ENCODE data around the gene TRMT2A.
"Not testable (repeated sequence)": the region's sequence is repeated elsewhere in the genome, so short reads cannot be mapped to it uniquely, and the experiment has no call there.

Gene TRMT2A, protein sequence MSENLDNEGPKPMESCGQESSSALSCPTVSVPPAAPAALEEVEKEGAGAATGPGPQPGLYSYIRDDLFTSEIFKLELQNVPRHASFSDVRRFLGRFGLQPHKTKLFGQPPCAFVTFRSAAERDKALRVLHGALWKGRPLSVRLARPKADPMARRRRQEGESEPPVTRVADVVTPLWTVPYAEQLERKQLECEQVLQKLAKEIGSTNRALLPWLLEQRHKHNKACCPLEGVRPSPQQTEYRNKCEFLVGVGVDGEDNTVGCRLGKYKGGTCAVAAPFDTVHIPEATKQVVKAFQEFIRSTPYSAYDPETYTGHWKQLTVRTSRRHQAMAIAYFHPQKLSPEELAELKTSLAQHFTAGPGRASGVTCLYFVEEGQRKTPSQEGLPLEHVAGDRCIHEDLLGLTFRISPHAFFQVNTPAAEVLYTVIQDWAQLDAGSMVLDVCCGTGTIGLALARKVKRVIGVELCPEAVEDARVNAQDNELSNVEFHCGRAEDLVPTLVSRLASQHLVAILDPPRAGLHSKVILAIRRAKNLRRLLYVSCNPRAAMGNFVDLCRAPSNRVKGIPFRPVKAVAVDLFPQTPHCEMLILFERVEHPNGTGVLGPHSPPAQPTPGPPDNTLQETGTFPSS

DNA sequence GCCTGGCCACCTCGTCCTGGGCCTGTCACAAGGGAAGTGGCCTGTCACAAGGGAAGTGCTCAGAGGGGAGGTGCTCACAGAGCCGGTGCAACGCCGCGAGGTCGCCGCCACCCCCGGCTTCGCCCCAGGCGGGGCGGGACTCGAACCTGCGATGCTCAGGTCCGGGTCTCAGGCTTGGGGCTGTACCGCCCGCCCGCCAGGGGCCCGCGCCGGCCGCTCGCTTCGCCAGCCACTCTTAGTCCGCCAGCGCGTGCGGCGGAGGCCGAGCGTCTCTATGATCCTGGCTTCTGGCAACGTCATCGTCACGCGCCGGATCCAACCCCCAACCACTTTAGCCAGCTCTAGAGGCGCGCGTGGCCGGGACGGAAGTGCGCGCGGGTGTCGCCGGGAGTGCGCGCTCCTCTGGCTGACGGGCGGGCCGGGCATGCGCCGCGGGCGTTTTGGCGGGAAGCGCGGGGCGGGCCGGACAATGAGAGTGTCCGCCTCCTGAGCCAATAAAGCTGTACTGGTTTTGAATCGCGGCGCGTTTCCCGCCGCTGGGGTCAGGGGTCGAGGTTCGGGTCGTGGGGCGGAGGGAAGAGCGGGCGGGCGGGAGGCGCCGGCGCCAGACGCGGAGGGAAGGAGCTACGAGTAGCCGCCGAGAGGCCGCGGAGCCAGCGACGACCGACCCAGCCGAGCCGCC lies at the start of gene TRMT2A:
TSS of gene TRMT2A (minus strand) at position 276 of the 682 bp plus-strand sequence. CDS start 320 bp downstream, outside the sequence.
- Histone ChIP-seq H3K4me3 (ENCODE audit: low read length) (peak within 1 kb of the TSS; percentile 97), H3K4me1 (ENCODE audit: control insufficient read depth, insufficient read depth, low read length) (peaks cover 32% of the 10 kb centered on the region), H3K27me3 (replicated peaks; ENCODE audit: control insufficient read depth, insufficient read depth, low read length) (no peaks in the 10 kb centered on the region), H3K9ac (ENCODE audit: low read length) (peak within 1 kb of the TSS; percentile 98), H3K9me3 (ENCODE audit: control insufficient read depth, low read length) (no peaks in the 10 kb centered on the region), H3K36me3 (ENCODE audit: control insufficient read depth, insufficient read depth, low read length, severe bottlenecking) (peaks cover 48% of the 10 kb centered on the region)
- DNase-seq (ENCODE audit: low read depth), result peak; percentile 99

DNA sequence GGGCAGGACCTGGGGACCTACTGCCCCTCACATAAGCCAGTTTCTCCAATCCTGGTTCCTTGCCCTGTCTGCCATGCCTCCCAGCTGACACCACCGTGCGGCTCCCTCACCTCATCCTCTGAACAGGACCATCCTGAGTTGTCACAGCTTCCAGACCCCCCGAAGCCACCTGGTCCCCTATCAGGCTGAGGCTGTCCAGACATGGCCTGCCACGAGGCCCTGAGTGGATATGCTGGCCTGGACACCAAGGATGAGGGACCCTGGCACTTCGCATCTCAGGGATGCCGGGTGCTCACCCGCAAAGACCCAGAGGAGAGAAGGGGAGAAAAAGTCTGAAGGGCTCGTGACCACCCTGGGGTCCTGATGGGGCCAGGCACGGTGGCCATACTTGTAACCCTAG lies 49.7 kb upstream of the TRMT2A start:
- DNase-seq (ENCODE audit: low read depth), result no peak

DNA sequence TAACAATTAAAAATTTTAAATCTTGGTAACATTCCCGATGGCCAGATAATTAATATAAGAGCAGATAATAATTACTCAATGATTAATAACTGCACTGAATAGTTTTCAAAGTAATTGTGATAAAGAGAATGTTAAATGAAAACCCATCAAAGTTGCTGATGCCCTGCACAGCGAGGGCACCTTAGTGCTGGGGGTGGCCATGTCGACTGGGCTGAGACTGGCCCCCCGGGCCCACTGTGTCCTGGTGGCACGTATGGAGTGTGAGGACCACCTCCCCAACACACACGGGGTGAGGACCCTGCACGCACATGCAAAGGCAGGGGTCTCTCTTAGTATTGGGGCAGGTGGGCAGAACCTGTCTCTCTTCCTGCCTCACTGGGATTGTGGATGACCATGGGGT lies 48.9 kb upstream of the TRMT2A start:
- Histone ChIP-seq H3K27me3 (replicated peaks; ENCODE audit: control insufficient read depth, insufficient read depth, low read length) (peaks cover 39% of the 10 kb centered on the region), H3K4me3 (ENCODE audit: low read length) (no peak overlapping the region), H3K9ac (ENCODE audit: low read length) (no peak overlapping the region), H3K4me1 (ENCODE audit: control insufficient read depth, insufficient read depth, low read length) (no peaks in the 10 kb centered on the region), H3K36me3 (ENCODE audit: control insufficient read depth, insufficient read depth, low read length, severe bottlenecking) (no peaks in the 10 kb centered on the region), H3K9me3 (ENCODE audit: control insufficient read depth, low read length) (no peaks in the 10 kb centered on the region)
- no peak for DNase-seq (ENCODE audit: low read depth)

More for the DNA sequence above, 49.7 kb upstream of the TRMT2A start:
- Histone ChIP-seq H3K9me3 (ENCODE audit: control insufficient read depth, low read length) (no peaks in the 10 kb centered on the region), H3K9ac (ENCODE audit: low read length) (no peak overlapping the region), H3K4me1 (ENCODE audit: control insufficient read depth, insufficient read depth, low read length) (no peaks in the 10 kb centered on the region), H3K36me3 (ENCODE audit: control insufficient read depth, insufficient read depth, low read length, severe bottlenecking) (no peaks in the 10 kb centered on the region), H3K4me3 (ENCODE audit: low read length) (no peak overlapping the region), H3K27me3 (replicated peaks; ENCODE audit: control insufficient read depth, insufficient read depth, low read length) (peaks cover 34% of the 10 kb centered on the region)

DNA sequence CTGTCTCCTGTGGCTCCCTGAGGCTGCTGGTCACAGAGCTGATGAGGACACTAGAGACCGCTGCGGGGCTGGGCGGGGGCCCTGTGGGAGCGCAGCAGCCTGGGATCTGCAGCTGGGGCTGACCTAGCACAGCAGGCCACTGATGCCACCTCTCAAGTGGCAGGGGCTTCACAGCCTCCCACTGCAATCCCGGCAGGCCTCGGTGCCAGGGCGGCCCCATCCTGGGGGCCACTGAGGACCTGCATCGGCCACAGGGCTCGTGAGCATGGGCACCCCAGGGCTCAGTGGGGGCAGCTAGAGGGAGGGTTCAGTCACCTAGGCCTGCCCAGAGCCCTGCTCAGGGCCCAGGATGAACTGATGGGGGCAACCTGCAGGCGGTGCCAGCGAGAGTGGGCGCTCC lies 48.4 kb upstream of the TRMT2A start:
- no peak for DNase-seq (ENCODE audit: low read depth)

DNA sequence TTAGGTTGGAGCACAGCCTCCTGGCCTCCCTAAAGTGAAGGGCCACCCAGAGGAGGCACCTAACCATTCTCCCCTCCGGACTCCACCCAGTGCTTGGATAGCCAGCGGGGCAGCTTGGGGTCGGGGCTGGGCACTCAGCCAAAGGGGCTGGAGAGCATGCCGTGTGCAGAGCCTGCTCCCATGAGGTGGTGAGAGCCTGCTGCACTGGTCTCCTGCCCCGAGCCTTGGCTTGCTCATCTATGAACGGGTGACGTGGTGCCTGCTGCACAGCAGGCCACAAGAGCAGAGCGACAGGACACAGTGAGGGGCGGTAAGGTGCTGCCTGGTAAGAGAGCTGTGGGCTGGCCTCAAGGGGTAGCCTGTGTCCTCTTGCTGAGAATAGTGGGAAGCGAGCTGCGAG lies 47.8 kb upstream of the TRMT2A start:
- Histone ChIP-seq H3K9ac (ENCODE audit: low read length) (no peak overlapping the region), H3K9me3 (ENCODE audit: control insufficient read depth, low read length) (no peaks in the 10 kb centered on the region), H3K36me3 (ENCODE audit: control insufficient read depth, insufficient read depth, low read length, severe bottlenecking) (no peaks in the 10 kb centered on the region), H3K4me1 (ENCODE audit: control insufficient read depth, insufficient read depth, low read length) (no peaks in the 10 kb centered on the region), H3K27me3 (replicated peaks; ENCODE audit: control insufficient read depth, insufficient read depth, low read length) (peaks cover 40% of the 10 kb centered on the region), H3K4me3 (ENCODE audit: low read length) (no peak overlapping the region)
- no peak for DNase-seq (ENCODE audit: low read depth)

More for the DNA sequence above, 48.4 kb upstream of the TRMT2A start:
- Histone ChIP-seq H3K27me3 (replicated peaks; ENCODE audit: control insufficient read depth, insufficient read depth, low read length) (peaks cover 39% of the 10 kb centered on the region), H3K9me3 (ENCODE audit: control insufficient read depth, low read length) (no peaks in the 10 kb centered on the region), H3K4me3 (ENCODE audit: low read length) (no peak overlapping the region), H3K4me1 (ENCODE audit: control insufficient read depth, insufficient read depth, low read length) (no peaks in the 10 kb centered on the region), H3K36me3 (ENCODE audit: control insufficient read depth, insufficient read depth, low read length, severe bottlenecking) (no peaks in the 10 kb centered on the region), H3K9ac (ENCODE audit: low read length) (no peak overlapping the region)

DNA sequence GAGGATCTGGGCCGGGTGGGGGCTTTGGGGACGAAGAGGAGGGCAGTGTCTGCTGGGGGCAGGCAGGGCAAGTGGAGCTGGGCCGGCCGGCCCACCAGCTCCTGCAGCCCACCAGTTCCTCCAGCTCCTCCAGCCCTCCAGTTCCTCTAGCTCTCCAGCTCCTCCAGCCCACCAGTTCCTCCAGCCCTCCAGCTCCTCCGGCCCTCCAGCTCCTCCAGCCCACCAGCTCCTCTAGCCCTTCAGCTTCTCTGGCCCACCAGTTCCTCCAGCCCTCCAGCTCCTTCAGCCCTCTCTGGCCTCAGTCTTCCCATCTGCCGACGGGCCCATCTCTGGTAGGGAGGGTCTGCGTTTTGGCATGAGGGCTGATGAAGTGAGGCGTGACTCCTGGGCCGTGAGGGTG lies 43.0 kb upstream of the TRMT2A start:
- no peak overlapping the region for H3K9ac ChIP-seq (ENCODE audit: low read length)
- H3K4me1 ChIP-seq (ENCODE audit: control insufficient read depth, insufficient read depth, low read length), result no peaks in the 10 kb centered on the region
- H3K36me3 ChIP-seq (ENCODE audit: control insufficient read depth, insufficient read depth, low read length, severe bottlenecking), result no peaks in the 10 kb centered on the region
- no peaks in the 10 kb centered on the region for H3K9me3 ChIP-seq (ENCODE audit: control insufficient read depth, low read length)
- H3K27me3 ChIP-seq (replicated peaks; ENCODE audit: control insufficient read depth, insufficient read depth, low read length), result peaks cover 29% of the 10 kb centered on the region
- DNase-seq (ENCODE audit: low read depth), result no peak
- H3K4me3 ChIP-seq (ENCODE audit: low read length), result no peak overlapping the region

DNA sequence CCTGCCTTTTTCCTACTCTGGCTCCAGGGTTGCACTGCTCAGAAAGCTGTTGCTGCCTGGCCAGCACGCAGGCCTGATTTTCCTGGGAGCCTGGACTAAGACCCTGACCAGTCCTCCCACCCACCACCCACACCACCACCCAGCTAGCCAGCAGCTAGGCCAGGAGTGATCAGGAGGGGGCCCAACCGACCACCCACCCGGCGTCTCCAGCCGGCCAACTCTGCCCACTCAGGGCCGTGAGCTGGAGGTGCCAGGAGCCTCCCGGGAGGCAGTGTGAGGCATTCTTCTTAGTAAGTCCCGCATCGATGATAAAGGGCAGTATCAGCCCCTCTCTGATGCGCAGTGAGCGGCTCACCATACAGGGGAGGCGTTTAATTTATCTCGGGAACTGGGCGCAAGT lies 42.5 kb upstream of the TRMT2A start:
- not testable (repeated sequence) for H3K9ac ChIP-seq (ENCODE audit: low read length); H3K4me3 ChIP-seq (ENCODE audit: low read length); H3K4me1 ChIP-seq (ENCODE audit: control insufficient read depth, insufficient read depth, low read length); DNase-seq (ENCODE audit: low read depth); H3K36me3 ChIP-seq (ENCODE audit: control insufficient read depth, insufficient read depth, low read length, severe bottlenecking); H3K9me3 ChIP-seq (ENCODE audit: control insufficient read depth, low read length)
- peaks cover 29% of the 10 kb centered on the region for H3K27me3 ChIP-seq (replicated peaks; ENCODE audit: control insufficient read depth, insufficient read depth, low read length)

DNA sequence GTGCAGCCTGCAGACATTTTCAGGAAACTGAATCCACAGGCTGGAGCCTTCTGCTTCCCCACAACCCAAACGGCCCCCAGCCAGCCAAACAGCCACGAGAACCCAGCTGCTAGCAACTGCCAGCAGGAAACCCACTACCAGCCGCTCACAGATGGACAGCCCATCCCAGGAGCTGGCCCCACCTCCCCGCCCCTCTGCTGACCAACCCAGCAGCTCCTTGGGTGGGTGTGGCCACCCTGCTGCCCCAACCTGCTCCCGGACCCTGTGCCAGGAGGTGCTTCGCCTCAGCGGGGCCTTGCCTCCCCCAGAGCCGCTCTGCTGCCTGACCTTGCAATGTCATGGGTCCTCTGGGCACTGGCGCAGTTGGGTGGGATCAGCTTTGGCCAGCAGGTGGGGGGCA lies 42.0 kb upstream of the TRMT2A start:
- H3K4me3 ChIP-seq (ENCODE audit: low read length), result no peak overlapping the region
- DNase-seq (ENCODE audit: low read depth), result no peak
- H3K27me3 ChIP-seq (replicated peaks; ENCODE audit: control insufficient read depth, insufficient read depth, low read length), result peaks cover 29% of the 10 kb centered on the region
- H3K9ac ChIP-seq (ENCODE audit: low read length), result no peak overlapping the region
- H3K4me1 ChIP-seq (ENCODE audit: control insufficient read depth, insufficient read depth, low read length), result no peaks in the 10 kb centered on the region
- no peaks in the 10 kb centered on the region for H3K36me3 ChIP-seq (ENCODE audit: control insufficient read depth, insufficient read depth, low read length, severe bottlenecking)
- no peaks in the 10 kb centered on the region for H3K9me3 ChIP-seq (ENCODE audit: control insufficient read depth, low read length)

DNA sequence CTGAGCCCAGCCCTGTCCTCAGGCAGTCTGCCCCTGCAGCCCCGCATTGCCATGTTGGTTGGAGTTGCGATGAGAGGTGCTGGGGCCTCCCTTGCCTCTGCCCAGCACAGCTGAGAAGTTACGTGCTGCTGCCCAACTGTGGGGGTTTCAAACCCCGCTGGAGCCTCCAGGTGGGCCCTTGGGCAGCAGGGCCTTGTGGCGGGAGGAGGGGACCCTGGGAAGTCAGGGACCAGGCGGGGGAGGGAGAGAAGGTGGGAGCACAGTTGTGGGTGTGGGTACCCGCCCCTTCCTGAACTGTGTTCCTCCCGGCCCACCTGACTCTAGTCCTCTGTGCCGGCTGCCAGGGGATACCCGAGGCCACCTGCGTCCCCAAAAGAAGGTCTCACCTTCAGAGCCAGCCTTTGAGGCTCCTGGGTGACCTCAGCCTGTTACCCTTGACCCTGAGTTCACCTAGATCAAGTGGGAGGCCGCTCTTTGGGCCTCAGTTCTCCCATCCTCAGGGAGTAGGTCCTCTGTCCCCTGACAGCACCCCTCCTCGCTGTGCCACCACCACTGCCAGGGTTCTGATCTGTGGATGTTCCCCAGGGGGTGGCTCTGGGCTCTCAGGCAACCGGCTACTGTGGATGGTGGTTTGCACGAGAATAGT lies 41.5 kb upstream of the TRMT2A start:
- Histone ChIP-seq H3K9me3 (ENCODE audit: control insufficient read depth, low read length) (no peaks in the 10 kb centered on the region), H3K36me3 (ENCODE audit: control insufficient read depth, insufficient read depth, low read length, severe bottlenecking) (no peaks in the 10 kb centered on the region), H3K9ac (ENCODE audit: low read length) (no peak overlapping the region), H3K4me3 (ENCODE audit: low read length) (no peak overlapping the region), H3K27me3 (replicated peaks; ENCODE audit: control insufficient read depth, insufficient read depth, low read length) (peaks cover 29% of the 10 kb centered on the region), H3K4me1 (ENCODE audit: control insufficient read depth, insufficient read depth, low read length) (no peaks in the 10 kb centered on the region)
- DNase-seq (ENCODE audit: low read depth), result no peak

DNA sequence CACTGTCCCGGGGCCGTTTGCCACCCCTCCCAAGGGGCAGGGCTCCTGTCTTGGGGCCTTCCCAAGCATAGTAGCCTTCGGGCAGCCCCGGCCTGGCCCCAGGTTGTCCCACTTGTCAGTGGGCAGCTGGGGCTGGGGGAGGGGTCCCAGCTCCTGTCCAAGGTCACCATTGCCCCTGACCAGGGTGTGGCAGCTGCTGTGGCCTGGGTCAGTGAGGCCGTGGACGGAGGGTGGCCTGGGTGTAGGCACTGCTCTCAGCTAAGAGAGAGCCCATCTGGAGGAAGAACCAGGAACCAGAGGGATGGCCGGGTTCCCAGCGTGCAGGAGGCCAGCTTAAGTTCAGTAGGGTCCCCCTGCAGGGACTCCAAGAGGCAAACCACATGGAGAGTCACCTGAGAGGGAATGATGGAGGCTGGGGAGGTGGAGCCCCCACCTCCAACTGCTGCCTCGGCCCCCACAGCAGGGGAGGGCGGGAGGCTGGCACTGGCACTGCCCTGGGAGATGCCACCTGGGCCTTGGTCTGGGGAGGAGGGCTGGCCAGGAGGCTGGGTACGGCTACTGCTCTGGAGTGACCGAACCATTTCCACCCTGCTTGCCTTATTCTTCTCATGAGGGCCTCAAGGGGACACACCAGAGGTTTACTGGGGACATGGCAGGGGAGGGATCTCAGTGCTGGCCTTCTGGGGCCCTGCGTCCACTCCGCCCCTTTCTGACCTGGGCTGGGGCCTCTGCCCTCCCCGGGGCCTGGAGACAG lies 40.6 kb upstream of the TRMT2A start:
- no peak for DNase-seq (ENCODE audit: low read depth)
- Histone ChIP-seq H3K36me3 (ENCODE audit: control insufficient read depth, insufficient read depth, low read length, severe bottlenecking) (no peaks in the 10 kb centered on the region), H3K9me3 (ENCODE audit: control insufficient read depth, low read length) (no peaks in the 10 kb centered on the region), H3K4me1 (ENCODE audit: control insufficient read depth, insufficient read depth, low read length) (no peaks in the 10 kb centered on the region), H3K4me3 (ENCODE audit: low read length) (no peak overlapping the region), H3K9ac (ENCODE audit: low read length) (no peak overlapping the region), H3K27me3 (replicated peaks; ENCODE audit: control insufficient read depth, insufficient read depth, low read length) (peaks cover 29% of the 10 kb centered on the region)

Data from adipocyte (in vitro differentiated cells).